ENCODE measurements around the gene SCT.

SCT gene

GRCh38 chr11:592918-593317, 34.1 kb downstream of the SCT start:
- no peak for DNase-seq (ENCODE audit: low read depth)
- no peak overlapping the region for H3K4me3 ChIP-seq (replicated peaks; ENCODE audit: low read depth, low read length)
- TF ChIP-seq, protein P1, sequence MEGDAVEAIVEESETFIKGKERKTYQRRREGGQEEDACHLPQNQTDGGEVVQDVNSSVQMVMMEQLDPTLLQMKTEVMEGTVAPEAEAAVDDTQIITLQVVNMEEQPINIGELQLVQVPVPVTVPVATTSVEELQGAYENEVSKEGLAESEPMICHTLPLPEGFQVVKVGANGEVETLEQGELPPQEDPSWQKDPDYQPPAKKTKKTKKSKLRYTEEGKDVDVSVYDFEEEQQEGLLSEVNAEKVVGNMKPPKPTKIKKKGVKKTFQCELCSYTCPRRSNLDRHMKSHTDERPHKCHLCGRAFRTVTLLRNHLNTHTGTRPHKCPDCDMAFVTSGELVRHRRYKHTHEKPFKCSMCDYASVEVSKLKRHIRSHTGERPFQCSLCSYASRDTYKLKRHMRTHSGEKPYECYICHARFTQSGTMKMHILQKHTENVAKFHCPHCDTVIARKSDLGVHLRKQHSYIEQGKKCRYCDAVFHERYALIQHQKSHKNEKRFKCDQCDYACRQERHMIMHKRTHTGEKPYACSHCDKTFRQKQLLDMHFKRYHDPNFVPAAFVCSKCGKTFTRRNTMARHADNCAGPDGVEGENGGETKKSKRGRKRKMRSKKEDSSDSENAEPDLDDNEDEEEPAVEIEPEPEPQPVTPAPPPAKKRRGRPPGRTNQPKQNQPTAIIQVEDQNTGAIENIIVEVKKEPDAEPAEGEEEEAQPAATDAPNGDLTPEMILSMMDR (IDR thresholded peaks at IDR 0.05; ENCODE audit: low read length, missing control alignments): no peak

- no peak for DNase-seq (ENCODE audit: low read depth)
- TF ChIP-seq, protein P1 (IDR thresholded peaks at IDR 0.05; ENCODE audit: low read length, missing control alignments): no peak
- H3K4me3 ChIP-seq (replicated peaks; ENCODE audit: low read depth, low read length): no peak overlapping the region
These were observed 34.5 kb downstream of the SCT start for GRCh38 chr11:592501-592900.

DNA sequence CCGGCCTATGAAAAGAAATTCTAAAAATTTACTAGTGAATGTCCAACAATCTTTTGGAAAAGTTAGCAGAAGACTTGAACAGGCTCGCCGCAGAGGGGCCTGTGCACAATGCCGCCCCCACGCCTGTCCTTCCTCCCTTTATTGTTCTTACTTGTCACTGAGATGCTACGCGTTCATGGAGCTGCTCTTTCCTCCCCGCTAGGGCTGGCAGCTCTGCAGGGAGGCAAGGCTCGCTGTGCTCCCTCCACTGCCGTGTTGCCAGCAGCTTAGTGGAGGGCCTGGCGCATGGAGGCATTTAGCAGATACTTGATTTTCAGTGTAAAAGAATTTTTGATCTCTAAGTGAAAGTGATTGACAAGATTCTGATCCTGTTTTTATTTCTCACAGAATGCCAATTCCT, 36.0 kb downstream of the SCT start:
- TF ChIP-seq, protein P1 (IDR thresholded peaks at IDR 0.05; ENCODE audit: low read length, missing control alignments): no peak
- DNase-seq (ENCODE audit: low read depth): no peak
- H3K4me3 ChIP-seq (replicated peaks; ENCODE audit: low read depth, low read length): no peak overlapping the region

GRCh38 chr11:589798-590197, 37.2 kb downstream of the SCT start:
- no peak for DNase-seq (ENCODE audit: low read depth)
- no peak overlapping the region for H3K4me3 ChIP-seq (replicated peaks; ENCODE audit: low read depth, low read length)
- TF ChIP-seq, protein P1 (IDR thresholded peaks at IDR 0.05; ENCODE audit: low read length, missing control alignments): no peak

- H3K4me3 ChIP-seq (replicated peaks; ENCODE audit: low read depth, low read length): no peak overlapping the region
- TF ChIP-seq, protein P1 (IDR thresholded peaks at IDR 0.05; ENCODE audit: low read length, missing control alignments): no peak
- DNase-seq (ENCODE audit: low read depth): peak; percentile 73
These were observed 39.0 kb downstream of the SCT start for GRCh38 chr11:587978-588380.

- DNase-seq (ENCODE audit: low read depth): no peak
- TF ChIP-seq, protein P1 (IDR thresholded peaks at IDR 0.05; ENCODE audit: low read length, missing control alignments): no peak
- H3K4me3 ChIP-seq (replicated peaks; ENCODE audit: low read depth, low read length): no peak overlapping the region
These were observed 39.4 kb downstream of the SCT start for GRCh38 chr11:587546-587945.
